Measurements from ENCODE around the gene TLR5.
"Not testable (repeated sequence)": the region's sequence is repeated elsewhere in the genome, so short reads cannot be mapped to it uniquely, and the experiment has no call there.

DNA sequence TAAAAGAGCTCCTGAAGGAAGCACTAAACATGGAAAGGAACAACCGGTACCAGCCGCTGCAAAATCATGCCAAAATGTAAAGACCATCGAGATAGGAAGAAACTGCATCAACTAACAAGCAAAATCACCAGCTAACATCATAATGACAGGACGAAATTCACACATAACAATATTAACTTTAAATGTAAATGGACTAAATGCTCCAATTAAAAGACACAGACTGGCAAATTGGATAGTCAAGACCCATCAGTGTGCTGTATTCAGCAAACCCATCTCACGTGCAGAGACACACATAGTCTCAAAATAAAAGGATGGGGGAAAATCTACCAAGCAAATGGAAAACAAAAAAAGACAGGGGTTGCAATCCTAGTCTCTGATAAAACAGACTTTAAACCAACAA is 26.4 kb upstream of the TLR5 start:
- TF ChIP-seq POLR2A (IDR thresholded peaks at IDR 0.05): not testable (repeated sequence)
- TF ChIP-seq, protein P1, sequence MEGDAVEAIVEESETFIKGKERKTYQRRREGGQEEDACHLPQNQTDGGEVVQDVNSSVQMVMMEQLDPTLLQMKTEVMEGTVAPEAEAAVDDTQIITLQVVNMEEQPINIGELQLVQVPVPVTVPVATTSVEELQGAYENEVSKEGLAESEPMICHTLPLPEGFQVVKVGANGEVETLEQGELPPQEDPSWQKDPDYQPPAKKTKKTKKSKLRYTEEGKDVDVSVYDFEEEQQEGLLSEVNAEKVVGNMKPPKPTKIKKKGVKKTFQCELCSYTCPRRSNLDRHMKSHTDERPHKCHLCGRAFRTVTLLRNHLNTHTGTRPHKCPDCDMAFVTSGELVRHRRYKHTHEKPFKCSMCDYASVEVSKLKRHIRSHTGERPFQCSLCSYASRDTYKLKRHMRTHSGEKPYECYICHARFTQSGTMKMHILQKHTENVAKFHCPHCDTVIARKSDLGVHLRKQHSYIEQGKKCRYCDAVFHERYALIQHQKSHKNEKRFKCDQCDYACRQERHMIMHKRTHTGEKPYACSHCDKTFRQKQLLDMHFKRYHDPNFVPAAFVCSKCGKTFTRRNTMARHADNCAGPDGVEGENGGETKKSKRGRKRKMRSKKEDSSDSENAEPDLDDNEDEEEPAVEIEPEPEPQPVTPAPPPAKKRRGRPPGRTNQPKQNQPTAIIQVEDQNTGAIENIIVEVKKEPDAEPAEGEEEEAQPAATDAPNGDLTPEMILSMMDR (IDR thresholded peaks at IDR 0.05): not testable (repeated sequence)
